K562 (cell line): Measurements from ENCODE around the gene FES. TPM values are rescaled to one million over a fixed set of nuclear protein-coding genes. Genes with fewer than 3 reads are reported as not detected.
A peak's percentile ranks its signal among the peaks of the same experiment; 100 is the strongest.

Experiments
- ATAC-seq: fragments of 200-7000 bp; cut with Tn5 transposase; 3 replicates; pipeline ENCODE4 v1.9.1; 2020; ENCODE audit warnings: moderate library complexity
- BruUV-seq: library from RNA; stranded (reverse); fragments of 400-500 nt; replicated peaks from 2 replicates; lab custom pipeline; 2021; lab: Mats Ljungman, UMichigan
- CTCF ChIA-PET: fragments of 300-600 bp; formaldehyde crosslinking; extraction: SDS; loops from one replicate; lab custom pipeline; 2021; ENCODE audit warnings: low intra/inter-chr PET ratio; lab: Yijun Ruan, JAX
- POLR2A ChIA-PET: fragments of 300-600, 350-650 bp; sonication (Branson Sonifier 250); formaldehyde crosslinking; extraction: SDS; loops from one replicate; lab custom pipeline; 2021; ENCODE audit warnings: antibody characterized with exemption, inconsistent platforms; lab: Yijun Ruan, JAX
- DNase-seq, 4 experiments: peaks; one replicate each; pipeline versions ENCODE4 v3.0.0 to v3.0.0-alpha.2; 2011 to 2018; ENCODE audit warnings: low spot score in 3 of 4, mixed read lengths in 3 of 4; ENCODE audit errors: extremely low read depth in 1 of 4
- FAIRE-seq: peaks from 2 replicates; lab custom pipeline; 2011; peaks lifted over from hg19 to GRCh38; lab: Jason Lieb, UNC
- H2AFZ ChIP-seq: 2 replicates; pipeline ENCODE4 v1.6.0; 2011; ENCODE audit warnings: low read depth, low read length, control low read depth, inconsistent platforms
- H3K27ac ChIP-seq: fragments of 200-600 bp; 3 replicates; pipeline ENCODE4 v1.8.0; 2011; ENCODE audit warnings: low read depth, mild to moderate bottlenecking, control low read depth, inconsistent platforms, low read length, moderate library complexity, mixed read lengths; ENCODE audit errors: extremely low read depth
- H3K27me3 ChIP-seq, 2 experiments: fragments of 300-600 bp in 1 of 2; 2 replicates in 1 of 2; 3 replicates in 1 of 2; pipeline versions ENCODE4 v1.6.0 to v1.8.0; 2011; ENCODE audit warnings: inconsistent platforms in 2 of 2, low read length in 2 of 2, mild to moderate bottlenecking in 1 of 2, mixed read lengths in 1 of 2, moderate library complexity in 1 of 2; ENCODE audit not compliant: control insufficient read depth in 2 of 2, insufficient read depth in 2 of 2
- H3K36me3 ChIP-seq: fragments of 300-600 bp; 3 replicates; pipeline ENCODE4 v1.8.0; 2011; ENCODE audit warnings: mild to moderate bottlenecking, low read length, inconsistent platforms; ENCODE audit not compliant: control insufficient read depth, insufficient read depth
- H3K4me1 ChIP-seq, 2 experiments: fragments of 200-600 bp in 1 of 2; replicated peaks in 1 of 2; 2 replicates in 1 of 2; 3 replicates in 1 of 2; pipeline versions ENCODE4 v1.5.1 to v1.8.0; 2011; ENCODE audit warnings: inconsistent platforms in 2 of 2, low read length in 2 of 2, mild to moderate bottlenecking in 1 of 2, mixed read lengths in 1 of 2, moderate library complexity in 1 of 2; ENCODE audit not compliant: control insufficient read depth in 2 of 2, insufficient read depth in 2 of 2
- H3K4me2 ChIP-seq: 2 replicates; pipeline ENCODE4 v1.6.1; 2011; ENCODE audit warnings: low read length, control low read depth, inconsistent platforms, mixed read lengths; ENCODE audit not compliant: insufficient read depth
- H3K4me3 ChIP-seq: fragments of 200-600 bp; sonication (generic), shearing (Covaris generic); 2 replicates; pipeline ENCODE4 v1.5.1; 2016; ENCODE audit warnings: control low read depth, inconsistent platforms
- H3K79me2 ChIP-seq: fragments of 200-600 bp; 3 replicates; pipeline ENCODE4 v1.8.0; 2011; ENCODE audit warnings: low read length, inconsistent platforms; ENCODE audit not compliant: control insufficient read depth, insufficient read depth
- H3K9ac ChIP-seq, 2 experiments: 2 replicates each; pipeline versions ENCODE4 v1.6.0 to v1.6.1; 2011; ENCODE audit warnings: low read depth in 2 of 2, low read length in 2 of 2, control low read depth in 1 of 2, inconsistent platforms in 1 of 2, mild to moderate bottlenecking in 1 of 2, mixed read lengths in 1 of 2; ENCODE audit not compliant: insufficient read depth in 1 of 2
- H3K9me1 ChIP-seq: one replicate; pipeline ENCODE4 v1.6.0; 2011; ENCODE audit warnings: inconsistent platforms, mild to moderate bottlenecking, low read length, moderate library complexity; ENCODE audit not compliant: control insufficient read depth, insufficient read depth
- H3K9me3 ChIP-seq: replicated peaks from 2 replicates; pipeline ENCODE4 v1.5.1; 2011; ENCODE audit warnings: low read depth, low read length, inconsistent platforms; ENCODE audit not compliant: control insufficient read depth, insufficient read depth
- H4K20me1 ChIP-seq: replicated peaks from 2 replicates; pipeline ENCODE4 v1.6.1; 2011; ENCODE audit warnings: low read length, inconsistent platforms, mixed read lengths; ENCODE audit not compliant: control insufficient read depth, insufficient read depth
- EZH2 ChIP-seq: IDR thresholded peaks from 2 replicates; pipeline ENCODE4 v1.6.1; 2012; ENCODE audit warnings: low read depth, mild to moderate bottlenecking, inconsistent platforms, low read length, borderline replicate concordance
- MXI1 ChIP-seq: IDR thresholded peaks from 2 replicates; pipeline ENCODE4 v1.6.1; 2011; ENCODE audit warnings: low read depth, mild to moderate bottlenecking, improper control_type of control experiment, low read length
- NUFIP1 ChIP-seq: fragments of 450-650 bp; IDR thresholded peaks from 2 replicates; pipeline ENCODE4 v1.6.1; 2018; ENCODE audit not compliant: partially characterized antibody
- SRF ChIP-seq, 2 experiments: fragments of 250-450, 450-650 bp in 1 of 2; sonication (Bioruptor Pico) in 1 of 2; sonication (generic) in 1 of 2; formaldehyde crosslinking; IDR thresholded peaks; 2 replicates each; pipeline versions ENCODE4 v1.5.0 to v1.5.1; 2020 to 2022; ENCODE audit warnings: mild to moderate bottlenecking in 1 of 2, missing genetic modification reagents in 1 of 2
- TAF7 ChIP-seq: fragments of 450-650 bp; IDR thresholded peaks from 2 replicates; pipeline ENCODE4 v1.6.1; 2016; ENCODE audit warnings: missing genetic modification characterization, missing compliant biosample characterization
- TFAM ChIP-seq: fragments of 250-450 bp; sonication (Bioruptor Pico); conservative IDR thresholded peaks from 2 replicates; pipeline ENCODE4 v1.5.0; 2021; ENCODE audit warnings: mild to moderate bottlenecking, moderate library complexity
- ZFPM2 ChIP-seq: fragments of 250-450 bp; sonication (Bioruptor Pico); IDR thresholded peaks from 2 replicates; pipeline ENCODE4 v1.5.1; 2022; ENCODE audit warnings: mild to moderate bottlenecking
- ZKSCAN3 ChIP-seq: fragments of 250-450 bp; sonication (Bioruptor Pico); IDR thresholded peaks from 2 replicates; pipeline ENCODE4 v1.4.0; 2020
- ZNF239 ChIP-seq: fragments of 250-450 bp; sonication (Bioruptor Pico); IDR thresholded peaks from 2 replicates; pipeline ENCODE4 v1.4.0; 2020; ENCODE audit warnings: mild to moderate bottlenecking
- ZNF384 ChIP-seq: IDR thresholded peaks from 2 replicates; pipeline ENCODE4 v1.6.1; 2012; ENCODE audit warnings: low read depth, low read length, improper control_type of control experiment
- ZNF707 ChIP-seq: fragments of 250-450 bp; sonication (Bioruptor Pico); conservative IDR thresholded peaks from 2 replicates; pipeline ENCODE4 v1.8.0; 2022; ENCODE audit warnings: inconsistent platforms, mild to moderate bottlenecking, moderate library complexity
- ZNF764 ChIP-seq: fragments of 250-450 bp; sonication (Bioruptor Pico); IDR thresholded peaks from 2 replicates; pipeline ENCODE4 v1.4.0; 2020; ENCODE audit warnings: low read depth, mild to moderate bottlenecking, moderate library complexity
- WGBS: fragments of 100-300 bp; shearing (Covaris generic); methylation state at CpG from one replicate; pipeline ENCODE4 v1.1.6; 2016; ENCODE audit warnings: low coverage, mixed read lengths; ENCODE audit not compliant: insufficient coverage; ENCODE audit errors: missing lambda C conversion rate; 5-methylcytosine and 5-hydroxymethylcytosine counted together
- in situ Hi-C: fragments of 300-500 bp; cut with MboI; formaldehyde crosslinking; loops from 4 replicates; pipeline ENCODE4 v1.15.0; 2018; ENCODE audit warnings: inconsistent platforms, mixed read lengths
- intact Hi-C: fragments of 100-400 bp; cut with micrococcal nuclease; formaldehyde crosslinking; loops from 2 replicates; pipeline ENCODE4 v1.14.2; 2022
- polyA plus RNA-seq, 8 experiments: library from polyadenylated mRNA; depleted of rRNA in 4 of 8; stranded (reverse) in 5 of 8; unstranded in 3 of 8; fragments of >200 nt; fragmentation: Nextera tagmentation in 2 of 8; fragmentation: Illumina TruSeq in 1 of 8; extraction: Ambion mirVana in 2 of 8; extraction: Trizol in 1 of 8; gene quantifications; 2 replicates each; pipeline versions ENCODE4 v1.2.1 to v1.2.3, GENCODE V29; 2011 to 2014; ENCODE audit warnings: inconsistent platforms in 1 of 8, missing spikeins in 1 of 8
- total RNA-seq, 7 experiments: library from RNA; depleted of rRNA in 6 of 7; stranded (reverse); fragments of >200 nt in 6 of 7; fragmentation: Illumina TruSeq in 2 of 7; extraction: Trizol in 2 of 7; gene quantifications; 2 replicates each; pipeline versions ENCODE4 v1.2.1 to v1.2.3, GENCODE V29; 2011 to 2021; ENCODE audit warnings: low replicate concordance in 1 of 7
- TF ChIP-seq, protein P1 (sequence below): sonication (generic); formaldehyde crosslinking; IDR thresholded peaks from 2 replicates; pipeline ENCODE4 v1.9.0; 2022; ENCODE audit warnings: mild to moderate bottlenecking, missing genetic modification reagents
- TF ChIP-seq, protein P2 (sequence below), 2 experiments: IDR thresholded peaks in 1 of 2; conservative IDR thresholded peaks in 1 of 2; 2 replicates each; pipeline ENCODE4 v1.6.1; 2016; ENCODE audit warnings: low read depth in 2 of 2, mild to moderate bottlenecking in 1 of 2, missing compliant biosample characterization in 1 of 2, missing genetic modification characterization in 1 of 2, moderate library complexity in 1 of 2
- TF ChIP-seq, protein P3 (sequence below): fragments of 250-450 bp; sonication (Bioruptor Pico); IDR thresholded peaks from 2 replicates; pipeline ENCODE4 v1.5.0; 2021
- TF ChIP-seq, protein P4 (sequence below): sonication (generic); formaldehyde crosslinking; IDR thresholded peaks from 2 replicates; pipeline ENCODE4 v1.9.0; 2022; ENCODE audit warnings: mild to moderate bottlenecking, missing genetic modification reagents

The FES gene
- total and polyA plus RNA-seq, 9 of the 15 experiments (the other 6 are each of a cell fraction or from before 2014, with no cell fraction given) = 0.38 to 2.6 (median 0.82) TPM

DNA sequence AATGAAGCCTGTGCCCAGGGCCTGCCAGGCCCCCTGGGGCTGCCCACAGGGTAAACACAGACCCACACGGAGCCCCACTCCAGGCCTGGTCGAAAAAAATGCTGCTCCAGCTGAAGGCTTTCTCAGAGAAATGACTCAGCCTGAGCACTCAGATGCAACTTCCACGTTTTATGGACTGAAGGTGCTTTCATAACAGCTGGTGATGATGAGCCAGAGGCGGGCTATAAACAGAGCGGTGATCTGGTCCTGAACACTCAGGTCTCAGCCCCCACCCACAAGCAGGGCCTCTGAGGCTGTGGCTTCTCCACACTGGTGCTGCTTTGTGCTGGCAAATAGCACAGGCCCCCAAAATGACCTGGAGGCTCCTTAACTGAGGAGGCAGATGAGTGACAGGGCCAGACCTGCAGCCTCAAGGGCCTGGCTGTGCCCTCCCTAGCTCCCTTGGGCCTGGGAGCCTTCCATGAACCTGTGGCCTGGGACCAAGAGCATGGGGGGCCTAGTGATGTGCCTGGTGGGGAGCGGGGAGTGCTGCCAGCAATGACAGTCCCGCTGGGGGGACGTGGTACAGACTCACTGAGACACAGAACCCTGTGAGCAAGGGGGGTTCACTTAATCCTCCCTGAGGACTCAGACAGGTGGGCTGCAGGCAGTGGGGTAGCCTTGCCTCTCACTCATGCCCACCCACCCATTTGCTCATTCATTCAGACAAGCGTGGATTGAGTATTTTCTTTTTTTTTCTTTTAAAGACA, 38.9 kb upstream of the FES start:
- in situ Hi-C loops = no loop called here
- Histone ChIP-seq H3K9ac (peak overlapping the region; percentile 41 to 85; a peak in 3 of 4 replicates), H3K4me2 (peak overlapping the region; percentile 33; the same call in 1 of the 2 replicates)
- TF ChIP-seq TAF7 (tag) (no peak), ZNF764 (no peak), TFAM (no peak), ZNF707 (no peak), ZNF384 (peak; percentile 84), NUFIP1 (no peak), MXI1 (no peak), ZNF239 (CRISPR knock-in tag) (no peak), ZFPM2 (CRISPR knock-in tag) (no peak), EZH2 (no peak), ZKSCAN3 (CRISPR knock-in tag) (no peak), SRF (CRISPR knock-in tag; IDR thresholded peaks at IDR 0.05) (no peak)
- TF ChIP-seq, protein P1, sequence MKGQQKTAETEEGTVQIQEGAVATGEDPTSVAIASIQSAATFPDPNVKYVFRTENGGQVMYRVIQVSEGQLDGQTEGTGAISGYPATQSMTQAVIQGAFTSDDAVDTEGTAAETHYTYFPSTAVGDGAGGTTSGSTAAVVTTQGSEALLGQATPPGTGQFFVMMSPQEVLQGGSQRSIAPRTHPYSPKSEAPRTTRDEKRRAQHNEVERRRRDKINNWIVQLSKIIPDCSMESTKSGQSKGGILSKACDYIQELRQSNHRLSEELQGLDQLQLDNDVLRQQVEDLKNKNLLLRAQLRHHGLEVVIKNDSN (CRISPR knock-in tag) = no peak
- TF ChIP-seq, protein P2, sequence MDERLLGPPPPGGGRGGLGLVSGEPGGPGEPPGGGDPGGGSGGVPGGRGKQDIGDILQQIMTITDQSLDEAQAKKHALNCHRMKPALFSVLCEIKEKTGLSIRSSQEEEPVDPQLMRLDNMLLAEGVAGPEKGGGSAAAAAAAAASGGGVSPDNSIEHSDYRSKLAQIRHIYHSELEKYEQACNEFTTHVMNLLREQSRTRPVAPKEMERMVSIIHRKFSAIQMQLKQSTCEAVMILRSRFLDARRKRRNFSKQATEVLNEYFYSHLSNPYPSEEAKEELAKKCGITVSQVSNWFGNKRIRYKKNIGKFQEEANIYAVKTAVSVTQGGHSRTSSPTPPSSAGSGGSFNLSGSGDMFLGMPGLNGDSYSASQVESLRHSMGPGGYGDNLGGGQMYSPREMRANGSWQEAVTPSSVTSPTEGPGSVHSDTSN (CRISPR knock-in tag; IDR thresholded peaks at IDR 0.05; ENCODE audit: low read depth) = no peak
- TF ChIP-seq, protein P2 (tag; conservative IDR thresholded peaks at IDR 0.05; ENCODE audit: low read depth) = no peak
- TF ChIP-seq, protein P3, sequence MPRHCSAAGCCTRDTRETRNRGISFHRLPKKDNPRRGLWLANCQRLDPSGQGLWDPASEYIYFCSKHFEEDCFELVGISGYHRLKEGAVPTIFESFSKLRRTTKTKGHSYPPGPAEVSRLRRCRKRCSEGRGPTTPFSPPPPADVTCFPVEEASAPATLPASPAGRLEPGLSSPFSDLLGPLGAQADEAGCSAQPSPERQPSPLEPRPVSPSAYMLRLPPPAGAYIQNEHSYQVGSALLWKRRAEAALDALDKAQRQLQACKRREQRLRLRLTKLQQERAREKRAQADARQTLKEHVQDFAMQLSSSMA (CRISPR knock-in tag) = no peak
- TF ChIP-seq, protein P4, sequence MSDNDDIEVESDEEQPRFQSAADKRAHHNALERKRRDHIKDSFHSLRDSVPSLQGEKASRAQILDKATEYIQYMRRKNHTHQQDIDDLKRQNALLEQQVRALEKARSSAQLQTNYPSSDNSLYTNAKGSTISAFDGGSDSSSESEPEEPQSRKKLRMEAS (CRISPR knock-in tag) = no peak

More for the DNA sequence above, 38.9 kb upstream of the FES start:
- H4K20me1 ChIP-seq = no peaks in the 10 kb centered on the region
- ChIA-PET CTCF (no interaction called here), POLR2A (interaction anchor here (0.6 to 0.9 kb wide), 3 partner anchors 19 to 56 kb away, joined by 3 to 4 read pairs (median 3); no protein-coding TSS in a partner anchor)
- no peaks in the 10 kb centered on the region for H3K79me2 ChIP-seq
- 48% methylated on average over 9 of the region's 9 CpGs for WGBS
- DNase-seq (peak in 3 of 4 experiments; percentile 41 to 73 (median 49)), FAIRE-seq (peak; percentile 86), ATAC-seq (peak; percentile 41)
- H3K4me1 ChIP-seq = peaks cover 32 to 36% of the 10 kb centered on the region in 2 experiments
- intact Hi-C loops = no loop called here
- peak overlapping the region; percentile 69; the same call in 2 of the 3 replicates for H3K27ac ChIP-seq
- H3K9me3 ChIP-seq = no peaks in the 10 kb centered on the region
- no peaks in the 10 kb centered on the region for H3K36me3 ChIP-seq
- no peak overlapping the region for H3K4me3 ChIP-seq
- no peaks in the 10 kb centered on the region for H3K27me3 ChIP-seq
- peak overlapping the region; percentile 91 for H2AFZ ChIP-seq
- no peaks in the 10 kb centered on the region for H3K9me1 ChIP-seq
- BruUV-seq = no TSS peak
